NCI-H345 (cell line): ENCODE results near the gene YDJC.
"Not testable (repeated sequence)": the region's sequence is repeated elsewhere in the genome, so short reads cannot be mapped to it uniquely, and the experiment has no call there.

ENCODE experiments used
- DNase-seq: peaks from one replicate; lab custom pipeline; 2025; lab: John Stamatoyannopoulos, UW

Gene YDJC

GRCh38 chr22:21629255-21630149 lies at the start of gene YDJC:
Gene YDJC, minus strand, starts transcription at chr22:21630022. Its CDS starts 8 bp downstream, at chr22:21630014.
- DNase-seq, result peak; percentile 91

DNA sequence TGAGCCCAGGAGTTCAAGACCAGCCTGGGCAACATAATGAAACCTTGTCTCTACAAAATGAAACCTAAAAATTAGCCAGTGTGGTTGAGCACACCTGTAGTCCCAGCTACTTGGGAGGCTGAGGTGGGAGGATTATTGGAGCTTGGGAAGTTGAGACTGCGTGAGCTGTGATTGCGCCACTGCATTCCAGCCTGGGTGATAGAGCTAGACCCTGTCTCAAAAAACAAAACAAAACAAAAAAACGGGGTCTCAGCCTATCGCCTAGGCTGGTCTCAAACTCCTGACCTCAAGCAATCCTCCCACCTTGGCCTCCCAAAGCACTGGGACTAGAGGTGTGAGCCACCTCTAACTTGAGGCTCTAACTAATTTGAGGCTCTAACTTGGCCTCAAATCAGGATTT lies 49.6 kb upstream of the YDJC start:
- no peak for DNase-seq

DNA sequence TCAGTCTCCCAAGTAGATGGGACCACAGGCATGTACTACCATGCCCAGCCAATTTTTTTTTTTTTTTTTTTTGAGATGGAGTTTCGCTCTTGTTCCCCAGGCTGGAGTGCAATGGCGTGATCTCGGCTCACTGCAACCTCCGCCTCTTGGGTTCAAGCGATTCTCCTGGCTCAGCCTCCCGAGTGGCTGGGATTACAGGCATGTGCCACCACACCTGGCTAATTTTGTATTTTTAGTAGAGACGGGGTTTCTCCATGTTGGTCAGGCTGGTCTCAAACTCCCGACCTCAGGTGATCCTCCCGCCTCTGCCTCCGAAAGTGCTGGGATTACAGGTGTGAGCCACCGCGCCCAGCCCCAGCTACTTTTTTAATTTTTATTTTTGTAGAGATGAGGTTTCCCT lies 49.0 kb upstream of the YDJC start:
- not testable (repeated sequence) for DNase-seq

DNA sequence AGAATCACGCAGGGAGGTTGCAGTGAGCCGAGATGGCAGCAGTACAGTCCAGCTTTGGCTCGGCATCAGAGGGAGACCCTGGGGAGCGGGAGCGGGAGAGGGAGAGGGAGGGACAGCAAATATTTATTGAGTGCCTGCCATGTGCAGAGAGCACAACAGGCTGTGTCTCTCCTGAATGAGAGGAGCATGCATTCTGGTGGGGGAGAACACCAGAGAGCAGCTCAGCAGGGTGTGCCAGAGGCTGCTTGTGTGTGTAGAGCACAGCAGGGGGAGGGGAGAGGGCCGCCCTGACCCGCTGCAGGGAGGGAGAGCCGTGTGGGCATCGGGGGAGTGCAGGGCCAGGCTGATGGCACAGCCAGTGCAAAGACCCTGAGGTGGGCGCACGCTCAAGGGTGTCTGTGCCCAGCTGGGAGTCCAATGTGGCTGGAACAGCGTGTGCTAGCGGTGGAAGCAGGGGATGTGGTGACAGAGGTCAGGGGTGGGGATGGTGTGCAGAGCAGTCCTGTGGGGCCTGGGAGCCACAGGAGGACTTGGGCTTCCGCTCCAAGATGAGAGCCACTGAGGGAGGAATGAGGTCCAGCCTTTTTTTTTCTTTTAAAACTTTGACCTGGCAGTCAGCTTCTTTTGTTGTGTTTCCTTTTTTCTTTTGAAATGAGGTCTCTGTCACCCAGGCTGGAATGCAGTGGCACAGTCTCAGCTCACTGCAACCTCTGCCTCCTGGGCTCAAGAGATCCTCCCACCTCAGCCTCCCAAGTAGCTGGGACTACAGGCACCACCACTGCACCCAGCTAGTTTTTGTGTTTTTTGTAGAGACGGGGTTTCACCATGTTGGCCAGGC lies 48.0 kb upstream of the YDJC start:
- peak; percentile 93 for DNase-seq

DNA sequence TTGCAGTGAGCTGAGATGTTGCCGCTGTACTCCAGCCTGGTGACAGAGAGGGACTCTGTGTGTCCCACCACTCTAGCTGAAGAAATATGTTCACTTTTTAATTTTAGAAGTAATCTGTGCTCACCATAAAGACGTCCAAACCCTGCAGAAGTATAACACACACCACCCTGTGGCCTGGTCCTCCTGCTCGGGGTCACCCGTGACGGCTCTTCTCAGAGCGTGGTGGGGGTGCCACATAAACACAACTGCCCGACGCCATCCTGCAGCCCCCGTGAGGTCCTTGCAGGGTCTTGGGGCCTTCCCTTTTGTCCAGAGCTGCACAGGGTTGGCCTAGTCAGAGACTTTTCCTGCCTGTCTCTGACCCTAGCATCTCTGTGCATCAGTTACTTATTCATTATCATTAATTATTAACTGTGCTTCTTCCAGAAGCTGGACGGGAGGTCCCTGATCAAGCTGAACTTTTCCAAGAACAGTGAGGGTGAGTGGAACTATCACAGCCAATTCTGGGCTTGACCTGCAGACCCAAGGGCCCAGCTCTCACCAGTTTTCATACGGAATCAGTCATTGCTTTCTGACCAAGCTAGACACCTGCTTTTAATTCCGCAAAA lies 44.9 kb upstream of the YDJC start:
- no peak for DNase-seq

DNA sequence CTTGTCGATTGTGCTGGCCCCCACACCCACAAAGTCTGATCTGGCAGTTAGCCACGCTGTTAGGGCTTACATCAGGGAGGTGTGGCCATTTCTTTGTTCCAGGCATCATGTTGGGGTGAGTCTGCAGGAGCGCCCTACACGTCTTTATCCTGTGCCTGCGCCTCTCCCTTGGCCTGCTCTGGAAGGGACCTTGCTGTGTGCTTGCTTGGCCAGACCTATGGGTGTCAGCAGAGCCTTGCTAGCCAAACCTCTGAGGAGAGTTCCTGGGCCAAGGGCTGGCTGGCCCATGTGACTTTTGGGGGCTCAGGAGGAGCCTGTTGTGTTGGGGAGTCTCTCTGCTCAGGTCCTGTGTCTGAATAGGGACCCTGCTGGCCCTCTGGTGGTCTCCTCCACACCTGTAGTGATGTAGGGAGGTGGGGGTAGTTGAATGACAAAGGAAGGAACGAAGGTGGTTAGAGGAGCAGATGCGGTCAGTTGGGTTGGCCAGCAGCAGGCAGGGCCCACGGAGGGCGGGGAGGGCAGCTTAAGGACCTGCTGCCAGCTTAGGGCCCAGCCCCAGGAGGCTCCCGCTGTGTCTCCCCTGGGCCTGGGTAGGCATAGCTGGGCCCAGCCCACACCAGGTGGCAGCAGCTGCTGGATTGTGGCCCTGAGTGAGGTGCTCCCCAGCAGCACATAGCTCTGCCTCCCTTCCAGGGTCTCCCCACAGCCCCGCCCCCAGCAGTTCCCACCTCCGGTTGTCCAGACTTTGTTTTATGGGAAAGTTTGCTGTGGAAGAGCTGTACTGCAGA lies 43.9 kb upstream of the YDJC start:
- DNase-seq, result no peak

GRCh38 chr22:21672107-21672629 lies 42.3 kb upstream of the YDJC start:
- DNase-seq, result no peak

GRCh38 chr22:21669026-21669425 lies 39.2 kb upstream of the YDJC start:
- DNase-seq, result peak; percentile 24

DNA sequence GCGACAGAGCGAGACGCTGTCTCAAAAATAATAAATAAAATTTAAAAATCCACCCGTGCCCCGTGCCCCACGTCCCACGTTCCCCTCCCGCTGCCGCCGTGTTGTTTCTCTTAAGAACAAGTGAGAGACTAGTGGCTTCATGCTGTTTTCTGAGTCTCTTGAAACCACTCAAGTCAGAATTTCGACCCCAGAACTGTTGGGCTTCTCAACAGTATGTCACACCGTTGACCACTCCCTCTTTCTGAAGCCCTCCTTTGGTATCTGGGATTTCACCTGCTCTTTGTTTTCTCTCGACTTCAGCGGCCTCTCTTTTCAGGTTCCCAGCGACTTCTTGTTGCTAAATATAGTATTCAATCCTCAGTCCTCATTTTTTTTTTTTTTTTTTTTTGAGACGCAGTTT lies 37.0 kb upstream of the YDJC start:
- no peak for DNase-seq

GRCh38 chr22:21665047-21665851 lies 35.4 kb upstream of the YDJC start:
- no peak for DNase-seq

GRCh38 chr22:21663738-21664137 lies 33.9 kb upstream of the YDJC start:
- no peak for DNase-seq

- no peak for DNase-seq
Measured at GRCh38 chr22:21661991-21662390, 32.2 kb upstream of the YDJC start.

- DNase-seq, result no peak
Measured at GRCh38 chr22:21660904-21661303, 31.1 kb upstream of the YDJC start.

DNA sequence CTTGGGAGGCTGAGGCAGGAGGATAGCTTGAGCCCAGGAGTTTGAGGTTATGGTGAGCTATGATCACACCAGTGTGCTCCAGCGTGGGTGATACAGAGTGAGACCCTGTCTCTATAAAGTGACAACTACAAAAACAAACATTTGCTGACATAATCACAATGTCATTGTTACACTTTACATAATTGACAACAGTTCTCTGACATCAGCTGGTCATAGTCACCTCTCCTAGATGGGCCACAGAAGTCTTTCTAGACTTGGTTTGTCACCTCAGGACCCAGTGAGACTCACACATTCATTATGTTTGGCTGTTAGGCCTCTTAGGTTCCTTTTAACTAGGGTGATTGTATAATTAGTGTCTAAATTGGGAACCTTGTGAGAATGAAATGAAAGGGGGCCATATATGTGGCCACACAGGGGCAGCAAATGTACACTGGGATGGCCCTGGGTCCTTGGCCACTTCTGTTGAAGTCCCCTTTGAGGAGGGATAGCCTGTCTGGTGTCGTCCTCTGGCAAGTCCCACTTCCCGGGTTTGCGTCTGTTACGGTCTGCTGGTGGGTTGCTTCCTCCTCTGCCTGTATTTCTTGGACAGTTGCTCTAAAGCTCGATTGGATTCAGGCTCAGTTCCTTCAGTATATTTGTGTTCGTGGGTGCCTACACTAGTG lies 30.2 kb upstream of the YDJC start:
- DNase-seq, result no peak

DNA sequence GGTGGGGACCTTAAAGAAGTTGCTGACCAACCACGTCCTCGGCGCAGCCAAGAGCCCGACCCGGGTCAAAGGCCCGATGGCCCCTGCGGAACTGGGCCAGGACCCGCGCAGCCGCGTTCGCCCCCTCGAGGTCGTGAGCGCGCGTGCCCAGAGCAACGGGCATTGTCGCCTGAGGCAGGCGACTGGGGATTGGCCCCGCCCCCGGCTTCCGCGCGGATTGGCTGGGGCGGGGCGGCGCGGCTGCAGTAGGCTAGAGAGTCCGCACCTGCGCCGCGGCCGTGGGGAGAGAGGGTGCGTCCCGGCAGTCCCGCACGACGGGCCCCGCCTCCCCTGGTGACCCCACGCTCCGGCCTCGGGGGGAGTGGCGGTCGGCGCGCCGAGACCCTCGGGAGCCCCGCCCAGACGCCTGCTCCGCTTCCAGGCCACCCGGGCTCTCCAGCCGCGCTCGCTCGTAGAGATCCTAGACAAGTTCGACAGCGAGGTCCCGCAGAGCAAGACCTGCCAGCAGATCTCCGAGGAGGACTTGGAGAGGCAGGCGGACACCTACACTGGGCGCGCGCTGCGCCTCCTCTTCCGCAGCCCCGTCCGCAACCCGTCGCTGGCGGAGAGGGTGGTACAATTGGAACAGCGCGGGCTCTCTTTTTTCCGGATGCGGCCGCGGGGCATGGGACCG lies 27.7 kb upstream of the YDJC start:
- DNase-seq, result peak; percentile 87

GRCh38 chr22:21657020-21657359 lies 27.2 kb upstream of the YDJC start:
- DNase-seq, result no peak

GRCh38 chr22:21652547-21653545 lies 23.0 kb upstream of the YDJC start:
- DNase-seq, result no peak

DNA sequence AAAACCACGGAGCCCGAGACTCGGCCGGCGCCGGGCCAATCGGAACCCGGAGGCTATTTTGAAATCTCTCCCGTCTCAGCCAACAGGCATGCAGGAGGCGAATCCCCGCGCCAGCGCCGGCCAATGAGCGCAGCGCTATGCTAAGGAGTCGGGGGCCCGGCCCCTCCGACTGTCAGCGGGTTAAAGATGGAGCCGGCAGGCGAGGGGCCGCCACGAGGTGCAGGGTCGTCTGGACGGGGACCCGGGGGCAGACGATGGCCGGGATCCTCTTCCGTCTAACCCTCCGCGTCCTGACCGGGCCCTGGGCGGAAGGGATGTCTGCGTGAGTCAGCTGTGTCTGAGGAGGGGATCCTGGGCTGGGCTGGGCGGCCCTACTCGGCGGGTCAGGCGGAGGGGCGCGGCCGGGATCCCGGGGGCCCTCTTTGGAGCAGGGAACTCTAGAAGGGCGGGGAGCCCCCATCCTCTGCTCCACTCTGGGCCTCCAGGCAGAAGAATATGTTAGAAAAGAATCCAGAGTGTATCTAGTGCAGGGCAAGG lies 22.3 kb upstream of the YDJC start:
- DNase-seq, result peak; percentile 90
